C4-2B (cell line): ENCODE results near the gene MED23.

Experiments used
- ZFX ChIP-seq: fragments of 450-650 bp; IDR thresholded peaks from 2 replicates; pipeline ENCODE4 v1.6.1; 2017
- TF ChIP-seq, protein P1 (sequence below): fragments of 450-650 bp; conservative IDR thresholded peaks from 2 replicates; pipeline ENCODE4 v1.5.1; 2017; ENCODE audit warnings: mild to moderate bottlenecking

DNA sequence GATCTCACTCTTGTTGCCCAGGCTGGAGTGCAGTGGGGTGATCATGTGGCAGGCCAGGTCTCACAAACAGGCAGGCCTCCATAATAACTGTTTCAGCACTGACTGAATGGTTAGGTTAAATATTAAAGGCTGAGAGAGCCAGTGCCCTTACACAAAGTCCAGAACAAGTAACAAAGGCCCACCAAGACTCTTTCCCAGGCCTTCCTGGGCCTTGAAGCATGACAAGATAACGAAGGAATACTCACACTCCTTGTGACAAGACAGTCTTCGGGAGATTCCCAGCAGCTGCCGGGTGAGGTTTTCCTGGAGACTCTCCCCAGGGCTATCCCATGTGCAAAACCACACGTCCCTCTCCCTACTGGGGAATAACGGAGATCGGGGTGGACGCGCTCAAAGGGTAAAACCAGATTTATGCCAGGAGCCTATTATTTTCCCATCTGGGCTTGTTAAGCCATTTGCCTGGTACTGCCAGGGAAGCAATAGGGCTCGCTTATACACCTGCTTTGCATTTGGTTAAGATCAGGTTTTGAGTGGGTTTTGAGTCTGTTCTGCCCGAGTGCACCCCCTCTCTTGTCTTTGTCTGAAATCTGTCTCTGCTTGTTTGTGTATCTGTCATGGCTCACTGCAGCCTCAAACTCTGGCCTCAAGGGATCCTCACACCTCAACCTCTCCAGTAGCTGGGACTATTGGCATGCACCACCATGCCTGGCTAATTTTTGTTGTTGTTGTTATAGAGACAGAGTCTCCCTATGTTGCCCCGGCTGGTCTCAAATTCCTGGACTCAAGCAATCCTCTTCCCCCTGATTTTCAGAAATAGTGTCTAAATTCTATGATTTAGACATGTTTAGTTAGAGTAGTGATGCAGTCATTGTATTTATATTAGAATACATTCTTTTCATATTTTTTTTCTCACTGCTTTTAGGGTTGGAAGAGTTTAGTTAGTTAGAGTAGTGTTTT is 7.6 kb upstream of the MED23 start:
- TF ChIP-seq, protein P1, sequence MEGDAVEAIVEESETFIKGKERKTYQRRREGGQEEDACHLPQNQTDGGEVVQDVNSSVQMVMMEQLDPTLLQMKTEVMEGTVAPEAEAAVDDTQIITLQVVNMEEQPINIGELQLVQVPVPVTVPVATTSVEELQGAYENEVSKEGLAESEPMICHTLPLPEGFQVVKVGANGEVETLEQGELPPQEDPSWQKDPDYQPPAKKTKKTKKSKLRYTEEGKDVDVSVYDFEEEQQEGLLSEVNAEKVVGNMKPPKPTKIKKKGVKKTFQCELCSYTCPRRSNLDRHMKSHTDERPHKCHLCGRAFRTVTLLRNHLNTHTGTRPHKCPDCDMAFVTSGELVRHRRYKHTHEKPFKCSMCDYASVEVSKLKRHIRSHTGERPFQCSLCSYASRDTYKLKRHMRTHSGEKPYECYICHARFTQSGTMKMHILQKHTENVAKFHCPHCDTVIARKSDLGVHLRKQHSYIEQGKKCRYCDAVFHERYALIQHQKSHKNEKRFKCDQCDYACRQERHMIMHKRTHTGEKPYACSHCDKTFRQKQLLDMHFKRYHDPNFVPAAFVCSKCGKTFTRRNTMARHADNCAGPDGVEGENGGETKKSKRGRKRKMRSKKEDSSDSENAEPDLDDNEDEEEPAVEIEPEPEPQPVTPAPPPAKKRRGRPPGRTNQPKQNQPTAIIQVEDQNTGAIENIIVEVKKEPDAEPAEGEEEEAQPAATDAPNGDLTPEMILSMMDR: no peak
- no peak for TF ChIP-seq ZFX
